HG03469 (cell line): ENCODE measurements around the gene BLOC1S6.

Experiments
- ATAC-seq: cut with Tn5 transposase; IDR thresholded peaks from one replicate; pipeline ENCODE4 v1.9.1; 2021; ENCODE audit warnings: mild to moderate bottlenecking, moderate library complexity, moderate number of reproducible peaks; ENCODE audit not compliant: unreplicated experiment

BLOC1S6 gene

DNA sequence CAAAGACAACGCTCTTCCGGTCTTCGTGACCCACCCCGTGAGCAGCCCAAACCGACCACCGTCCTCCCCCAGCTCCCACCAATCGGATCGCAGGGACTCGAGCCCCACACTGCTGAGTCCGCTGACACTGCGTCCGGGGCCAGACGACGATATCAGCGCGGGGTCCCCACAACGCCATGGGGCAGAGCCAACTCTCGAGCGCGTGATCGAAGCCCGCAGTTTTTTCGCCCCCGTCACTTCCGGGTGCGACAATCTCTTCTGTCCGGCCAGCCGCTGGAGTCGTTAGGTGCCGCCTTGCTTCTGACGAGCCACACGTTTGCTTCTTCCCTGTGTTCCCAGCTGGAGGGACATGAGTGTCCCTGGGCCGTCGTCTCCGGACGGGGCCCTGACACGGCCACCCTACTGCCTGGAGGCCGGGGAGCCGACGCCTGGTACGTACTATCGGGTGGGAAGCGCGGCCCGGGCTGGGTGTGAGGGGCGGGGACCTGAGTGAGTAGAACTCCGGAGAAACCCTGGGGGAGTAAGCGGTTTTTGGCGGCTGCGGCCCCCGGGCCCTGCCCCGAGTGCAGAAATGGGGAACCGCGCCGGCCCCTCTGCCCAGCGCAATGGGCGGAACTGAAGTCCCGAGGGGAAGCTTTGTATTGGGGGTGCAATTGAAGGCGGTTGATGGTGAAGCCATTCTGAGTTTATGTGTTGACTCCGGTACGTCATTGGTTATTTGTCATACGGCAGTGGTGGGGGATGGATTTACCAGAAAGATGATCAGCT, at the start of gene BLOC1S6:
Gene BLOC1S6, plus strand, starts transcription at position 285 of the 768 bp plus-strand sequence. Its CDS starts 65 bp downstream, at position 350.
- peak; percentile 66 for ATAC-seq

DNA sequence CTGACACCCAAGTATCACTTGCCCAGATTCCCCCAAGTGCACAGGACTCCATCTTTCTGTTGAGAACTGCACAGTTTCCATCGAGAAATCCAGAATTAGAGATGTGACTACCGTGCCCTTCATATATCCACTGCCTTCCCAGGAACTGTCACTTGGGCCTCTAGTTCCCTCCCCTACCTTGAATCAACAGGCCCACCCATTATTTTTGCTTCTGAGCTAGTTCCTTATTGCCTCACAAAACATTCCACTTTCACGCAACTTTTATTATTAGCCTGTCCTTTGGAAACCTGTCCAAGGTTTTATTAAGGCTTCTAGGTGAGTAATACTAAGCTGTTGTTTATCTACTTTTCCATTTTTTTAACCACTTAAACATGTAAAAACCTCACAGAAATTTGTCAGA, 47.5 kb upstream of the BLOC1S6 start:
- ATAC-seq: no peak

DNA sequence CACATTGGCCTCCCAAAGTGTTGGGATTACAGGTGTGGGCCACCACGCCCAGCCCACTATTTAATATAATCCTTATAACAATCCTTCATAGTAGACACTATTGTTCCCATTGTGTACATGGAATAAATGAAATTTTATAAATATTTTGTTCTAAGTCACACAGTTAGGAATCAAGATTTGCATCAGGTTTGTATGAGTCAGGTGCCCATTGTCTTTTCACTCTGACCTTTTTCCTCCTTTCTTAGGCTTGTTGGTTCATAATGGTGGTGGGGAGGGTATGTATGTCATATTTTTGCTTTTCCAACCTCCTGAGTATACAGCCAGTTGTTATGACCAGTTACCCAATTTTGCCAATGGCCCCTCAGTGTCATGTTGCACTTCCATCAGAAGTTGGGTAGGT, 46.6 kb upstream of the BLOC1S6 start:
- ATAC-seq: no peak

GRCh38 chr15:45543051-45543450, 44.1 kb upstream of the BLOC1S6 start:
- ATAC-seq: no peak

- ATAC-seq: no peak
These were observed 42.7 kb upstream of the BLOC1S6 start for GRCh38 chr15:45544266-45545023.

DNA sequence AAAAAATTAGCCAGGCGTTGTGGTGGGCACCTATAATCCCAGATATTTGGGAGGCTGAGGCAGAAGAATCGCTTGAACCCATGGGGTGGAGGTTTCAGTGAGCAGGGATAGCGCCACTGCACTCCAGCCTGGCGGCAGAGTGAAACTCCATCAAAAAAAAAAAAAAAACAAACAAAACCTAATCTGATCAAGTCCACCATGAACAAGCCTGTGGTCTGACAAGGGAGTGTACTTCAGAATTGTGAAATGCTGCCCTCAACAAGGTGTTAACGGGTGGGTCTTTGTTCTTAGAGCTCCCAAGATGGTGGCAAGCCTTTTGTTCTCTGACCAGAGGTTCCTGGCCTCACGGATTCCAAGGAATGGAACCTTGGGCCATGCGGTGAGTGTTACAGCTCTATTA, 40.4 kb upstream of the BLOC1S6 start:
- no peak for ATAC-seq

- no peak for ATAC-seq
These were observed 38.2 kb upstream of the BLOC1S6 start for GRCh38 chr15:45548753-45549520.

- no peak for ATAC-seq
These were observed 37.5 kb upstream of the BLOC1S6 start for GRCh38 chr15:45549541-45550220.

GRCh38 chr15:45550436-45550835, 36.7 kb upstream of the BLOC1S6 start:
- no peak for ATAC-seq

DNA sequence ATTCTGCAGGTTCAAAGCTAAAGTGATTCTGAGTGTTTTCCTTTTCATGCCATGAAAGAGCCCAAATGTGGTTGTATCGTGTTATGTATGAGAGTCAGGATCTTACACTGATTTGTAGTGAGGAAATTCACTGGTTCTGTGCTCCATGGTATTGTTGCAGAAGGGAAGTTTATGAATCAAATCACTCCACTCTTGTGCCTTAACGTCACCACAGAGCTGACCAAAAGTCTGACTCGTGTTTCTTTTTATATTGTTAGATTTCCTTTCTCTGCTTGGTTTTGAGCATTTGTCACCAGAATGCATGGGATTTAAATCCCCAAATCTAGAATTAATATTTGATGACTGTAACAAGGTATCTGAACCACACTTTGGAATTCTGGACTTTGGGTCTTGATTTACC, 35.5 kb upstream of the BLOC1S6 start:
- ATAC-seq: no peak

GRCh38 chr15:45555934-45556608, 31.1 kb upstream of the BLOC1S6 start:
- ATAC-seq: no peak

DNA sequence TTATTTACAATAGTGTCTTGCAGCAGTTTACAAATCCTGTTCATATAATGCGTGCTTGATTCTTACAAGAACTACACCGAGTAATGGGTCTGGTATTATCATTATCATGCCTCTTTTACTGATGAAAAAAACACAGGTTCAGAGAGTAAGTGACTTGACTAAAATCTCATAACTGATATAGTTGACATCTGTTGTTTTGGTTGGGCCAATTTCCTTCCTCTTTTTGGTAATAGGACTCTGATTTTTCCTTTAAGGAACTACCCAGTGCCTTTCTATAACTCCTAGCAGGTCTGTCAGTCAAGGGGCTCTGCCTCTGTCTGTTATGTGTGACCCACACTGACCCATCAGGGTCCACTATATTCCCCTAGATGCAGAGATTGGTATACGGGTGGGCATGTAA, 14.6 kb upstream of the BLOC1S6 start:
- no peak for ATAC-seq

DNA sequence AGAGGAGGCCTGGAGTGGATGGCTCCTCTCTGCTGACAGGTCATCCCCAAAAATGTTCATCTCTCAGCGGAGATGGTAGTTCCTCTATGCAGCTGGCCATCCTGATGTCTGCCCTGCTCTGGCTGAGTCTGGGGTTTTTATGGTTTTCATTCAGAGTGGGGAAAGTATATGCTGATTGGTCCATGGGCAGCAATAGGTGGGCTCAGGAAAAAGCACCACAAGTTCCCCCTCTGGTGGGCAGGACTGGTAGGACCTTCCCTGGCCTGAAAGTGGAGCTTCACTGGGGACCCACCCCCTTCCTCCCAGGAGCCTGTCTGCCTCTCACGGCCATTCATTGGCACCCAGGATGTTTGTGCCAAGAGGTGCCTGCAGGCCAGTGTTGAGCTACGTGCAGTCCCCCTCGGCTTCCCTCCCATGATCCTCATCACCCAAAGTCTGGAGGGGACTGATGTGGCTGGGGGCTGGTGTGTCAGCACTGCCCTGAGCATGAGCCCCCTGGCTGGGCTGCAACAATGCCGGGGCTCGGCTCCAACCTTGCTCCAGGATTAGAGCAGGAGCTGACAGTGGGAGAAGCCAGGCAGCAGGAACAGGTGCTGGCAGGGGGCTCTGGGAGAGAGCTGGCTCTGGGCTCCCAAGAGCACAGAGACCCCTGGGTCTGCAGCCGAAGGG, 13.1 kb upstream of the BLOC1S6 start:
- no peak for ATAC-seq

DNA sequence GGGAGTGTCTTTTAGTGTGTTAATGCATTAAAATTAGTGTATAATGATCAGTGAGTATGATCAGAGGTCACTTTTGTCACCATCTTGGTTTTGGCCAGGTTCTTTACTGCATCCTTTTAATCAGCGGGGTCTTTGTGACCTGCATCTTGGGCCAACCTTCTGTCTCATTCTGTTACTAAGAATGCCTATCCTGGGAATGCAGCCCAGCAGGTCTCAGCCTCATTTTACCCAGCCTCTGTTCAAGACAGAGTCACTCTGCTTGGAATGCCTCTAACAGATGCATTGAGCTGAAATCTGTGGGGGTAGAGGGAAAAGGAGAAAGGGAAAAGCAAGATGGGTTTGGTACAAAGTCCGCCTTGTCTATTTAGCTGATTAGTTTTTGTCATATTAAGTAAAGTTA, 5.3 kb upstream of the BLOC1S6 start:
- ATAC-seq: no peak

DNA sequence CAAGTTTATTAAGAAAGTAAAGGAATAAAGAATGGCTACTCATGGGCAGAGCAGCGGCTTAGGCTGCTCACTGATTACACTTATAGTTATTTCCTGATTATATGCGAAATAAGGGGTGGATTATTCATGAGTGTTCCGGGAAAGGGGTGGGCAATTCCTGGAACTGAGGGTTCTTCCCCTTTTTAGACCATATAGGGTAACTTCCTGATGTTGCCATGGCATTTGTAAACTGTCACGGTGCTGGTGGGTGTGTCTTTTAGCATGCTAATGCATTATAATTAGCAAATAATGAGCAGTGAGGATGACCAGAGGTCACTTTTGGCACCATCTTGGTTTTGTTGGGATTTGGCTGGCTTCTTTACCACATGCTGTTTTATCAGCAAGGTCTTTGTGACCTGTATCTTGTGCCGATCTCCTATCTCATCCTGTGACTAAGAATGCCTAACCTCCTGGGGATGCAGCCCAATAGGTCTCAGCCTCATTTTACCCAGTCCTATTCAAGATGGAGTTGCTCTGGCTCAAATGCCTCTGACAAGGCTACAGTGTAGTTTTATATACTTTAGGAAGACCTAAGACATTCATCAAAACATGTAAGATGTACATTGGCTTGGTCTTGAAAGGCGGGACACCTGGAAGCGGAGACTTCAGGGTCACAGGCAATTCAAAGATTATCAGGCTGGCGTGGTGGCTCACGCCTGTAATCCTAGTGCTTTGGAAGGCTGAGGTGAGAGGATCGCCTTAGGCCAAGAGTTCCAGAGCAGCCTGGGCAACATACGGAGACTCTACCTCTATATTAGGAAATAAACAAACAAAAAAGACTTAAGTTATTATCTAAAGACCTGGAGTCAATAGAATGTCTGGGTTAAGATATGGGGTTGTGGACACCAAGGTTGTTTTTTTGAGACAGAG, 3.2 kb upstream of the BLOC1S6 start:
- ATAC-seq: no peak

DNA sequence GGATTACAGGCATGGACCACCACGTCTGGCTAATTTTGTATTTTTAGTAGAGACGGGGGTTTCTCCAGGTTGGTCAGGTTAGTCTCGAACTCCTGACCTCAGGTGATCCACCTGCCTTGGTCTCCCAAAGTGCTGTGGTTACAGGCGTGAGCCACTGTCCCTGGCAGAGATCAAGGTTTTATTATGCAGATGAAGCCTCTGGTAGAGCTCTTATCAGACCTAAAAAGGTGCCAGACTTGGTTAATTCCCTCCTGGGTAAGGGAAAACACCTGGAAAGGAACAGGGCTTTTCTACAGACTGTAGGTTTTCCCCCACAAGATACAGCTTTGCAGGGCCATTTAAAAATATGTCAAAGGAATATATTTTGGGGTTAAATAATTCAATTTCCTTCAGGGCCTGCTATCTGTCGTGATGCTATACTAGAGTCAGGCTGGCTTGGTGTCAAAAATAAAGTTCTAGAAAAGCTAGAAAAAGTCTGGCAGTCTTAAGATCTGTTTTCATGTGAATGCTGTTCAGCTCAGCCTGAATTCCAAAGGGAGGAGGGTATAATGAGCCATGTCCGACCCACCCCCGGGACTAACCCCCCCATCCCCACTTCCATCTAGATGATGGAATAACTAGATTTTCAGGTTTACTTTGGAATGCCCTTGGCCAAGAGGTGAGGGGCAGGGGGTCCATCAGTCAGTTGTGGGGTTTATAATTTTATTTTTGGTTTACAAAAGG, 1.9 kb upstream of the BLOC1S6 start:
- no peak for ATAC-seq

GRCh38 chr15:45586125-45586524, 1.1 kb upstream of the BLOC1S6 start:
- no peak for ATAC-seq

DNA sequence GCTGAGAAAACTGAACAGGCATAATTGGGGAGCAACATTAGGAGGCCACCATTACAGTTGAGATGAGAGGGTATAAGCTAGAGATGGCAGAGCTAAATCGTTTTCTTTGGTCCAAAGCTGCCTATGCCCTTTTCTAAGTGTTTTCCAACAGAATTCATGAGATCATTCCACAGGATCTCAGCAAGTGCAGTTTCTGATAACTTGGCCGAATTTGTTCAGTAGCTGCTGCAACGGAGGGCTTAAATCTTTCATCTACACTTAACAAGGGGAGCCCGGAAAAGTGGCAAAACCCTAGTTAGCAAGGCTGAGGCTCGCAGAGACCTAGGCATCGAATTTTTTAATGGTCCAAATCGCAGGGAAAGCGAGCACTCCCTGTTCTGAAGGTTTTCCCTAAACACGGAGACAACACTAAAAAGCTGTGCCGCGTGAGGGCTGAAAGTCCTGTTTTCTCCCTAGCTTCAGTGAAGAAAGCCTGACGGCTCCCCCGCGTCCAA, 531 bp upstream of the BLOC1S6 start:
- ATAC-seq: no peak
